Gastrocnemius medialis (tissue), 4 donors: ENCODE measurements around the gene TMSB10.

Experiments used
- POLR2A ChIP-seq, 2 donors: fragments of 450-650 bp; IDR thresholded peaks; one replicate each; pipeline ENCODE4 v1.6.1; 2017; ENCODE audit warnings: antibody characterized with exemption in 2 of 2, mild to moderate bottlenecking in 2 of 2, moderate library complexity in 2 of 2
- TF ChIP-seq, protein P1 (sequence below), 5 experiments: fragments of 450-650 bp in 3 of 5; fragments of 200-600 bp in 2 of 5; sonication (generic) in 2 of 5; IDR thresholded peaks in 4 of 5; conservative IDR thresholded peaks in 1 of 5; 1 replicate in 4 of 5; 2 replicates in 1 of 5; pipeline ENCODE4 v1.5.1; 2016 to 2019; ENCODE audit warnings: antibody characterized with exemption in 5 of 5, mild to moderate bottlenecking in 3 of 5, moderate library complexity in 3 of 5

DNA sequence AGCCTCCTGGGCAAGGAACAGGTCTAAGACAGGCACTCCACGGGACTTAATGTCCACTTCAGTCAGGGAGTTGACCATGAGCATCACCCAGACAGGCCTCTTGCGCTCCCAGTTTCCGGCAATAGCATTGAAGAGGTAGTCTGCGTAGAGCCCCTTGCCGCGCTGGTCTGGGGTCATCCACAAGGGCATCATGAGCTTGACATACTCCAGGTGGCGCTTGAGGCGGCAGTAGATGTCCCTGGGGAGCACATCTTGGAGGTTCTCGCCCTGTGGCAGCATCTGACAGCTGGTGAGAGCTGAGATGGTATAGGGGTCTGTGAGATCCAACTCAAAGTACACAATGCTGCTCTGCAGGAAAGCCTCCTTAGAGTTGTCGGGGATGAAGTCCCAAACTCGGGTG lies 35.1 kb upstream of the TMSB10 start:
- TF ChIP-seq, protein P1, sequence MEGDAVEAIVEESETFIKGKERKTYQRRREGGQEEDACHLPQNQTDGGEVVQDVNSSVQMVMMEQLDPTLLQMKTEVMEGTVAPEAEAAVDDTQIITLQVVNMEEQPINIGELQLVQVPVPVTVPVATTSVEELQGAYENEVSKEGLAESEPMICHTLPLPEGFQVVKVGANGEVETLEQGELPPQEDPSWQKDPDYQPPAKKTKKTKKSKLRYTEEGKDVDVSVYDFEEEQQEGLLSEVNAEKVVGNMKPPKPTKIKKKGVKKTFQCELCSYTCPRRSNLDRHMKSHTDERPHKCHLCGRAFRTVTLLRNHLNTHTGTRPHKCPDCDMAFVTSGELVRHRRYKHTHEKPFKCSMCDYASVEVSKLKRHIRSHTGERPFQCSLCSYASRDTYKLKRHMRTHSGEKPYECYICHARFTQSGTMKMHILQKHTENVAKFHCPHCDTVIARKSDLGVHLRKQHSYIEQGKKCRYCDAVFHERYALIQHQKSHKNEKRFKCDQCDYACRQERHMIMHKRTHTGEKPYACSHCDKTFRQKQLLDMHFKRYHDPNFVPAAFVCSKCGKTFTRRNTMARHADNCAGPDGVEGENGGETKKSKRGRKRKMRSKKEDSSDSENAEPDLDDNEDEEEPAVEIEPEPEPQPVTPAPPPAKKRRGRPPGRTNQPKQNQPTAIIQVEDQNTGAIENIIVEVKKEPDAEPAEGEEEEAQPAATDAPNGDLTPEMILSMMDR (IDR thresholded peaks at IDR 0.05 in 4 of 5, conservative IDR thresholded peaks at IDR 0.05 in 1 of 5), result no peak
- TF ChIP-seq POLR2A (IDR thresholded peaks at IDR 0.05), result no peak
